ENCODE results near the gene IL1R1.

Gene IL1R1

GRCh38 chr2:102107741-102108070 is 34.8 kb upstream of the IL1R1 start:
- no peak overlapping the region for H2AFZ ChIP-seq (ENCODE audit: low read depth, low read length)
- no peak for DNase-seq

GRCh38 chr2:102109016-102109415 is 33.5 kb upstream of the IL1R1 start:
- Histone ChIP-seq H2AFZ (ENCODE audit: low read depth, low read length) (no peak overlapping the region), H3K4me2 (ENCODE audit: insufficient read depth, low read length) (no peak overlapping the region), H3K4me3 (ENCODE audit: low read depth in 1 of 2, low read length in 2 of 2) (no peak overlapping the region), H3K36me3 (ENCODE audit: insufficient read depth, low read length) (no peaks in the 10 kb centered on the region), H4K20me1 (ENCODE audit: insufficient read depth, low read length) (no peaks in the 10 kb centered on the region), H3K27me3 (ENCODE audit: insufficient read depth, low read length, poor library complexity) (no peaks in the 10 kb centered on the region), H3K79me2 (ENCODE audit: insufficient read depth, low read length) (no peaks in the 10 kb centered on the region), H3K9me3 (ENCODE audit: insufficient read depth, low read length, severe bottlenecking) (no peaks in the 10 kb centered on the region), H3K27ac (ENCODE audit: low read length) (no peak overlapping the region), H3K9ac (ENCODE audit: low read depth, low read length) (no peak overlapping the region), H3K4me1 (ENCODE audit: insufficient read depth, low read length) (no peaks in the 10 kb centered on the region)
- no peak for TF ChIP-seq EZH2 (IDR thresholded peaks at IDR 0.05; ENCODE audit: borderline replicate concordance, low read depth, low read length, severe bottlenecking)
- no peak for TF ChIP-seq CTCF (IDR thresholded peaks at IDR 0.05; ENCODE audit: borderline replicate concordance, extremely low read depth, low read length, poor library complexity, severe bottlenecking)
- DNase-seq, result no peak
- ATAC-seq (ENCODE audit: insufficient read depth, low read depth), result no peak

More at GRCh38 chr2:102107741-102108070, 34.8 kb upstream of the IL1R1 start:
- Histone ChIP-seq H3K79me2 (ENCODE audit: insufficient read depth, low read length) (no peaks in the 10 kb centered on the region), H3K4me2 (ENCODE audit: insufficient read depth, low read length) (no peak overlapping the region), H4K20me1 (ENCODE audit: insufficient read depth, low read length) (no peaks in the 10 kb centered on the region), H3K9me3 (ENCODE audit: insufficient read depth, low read length, severe bottlenecking) (no peaks in the 10 kb centered on the region), H3K9ac (ENCODE audit: low read depth, low read length) (no peak overlapping the region), H3K36me3 (ENCODE audit: insufficient read depth, low read length) (no peaks in the 10 kb centered on the region), H3K4me3 (ENCODE audit: low read depth in 1 of 2, low read length in 2 of 2) (no peak overlapping the region), H3K4me1 (ENCODE audit: insufficient read depth, low read length) (no peaks in the 10 kb centered on the region), H3K27ac (ENCODE audit: low read length) (no peak overlapping the region), H3K27me3 (ENCODE audit: insufficient read depth, low read length, poor library complexity) (no peaks in the 10 kb centered on the region)
- no peak for TF ChIP-seq CTCF (IDR thresholded peaks at IDR 0.05; ENCODE audit: borderline replicate concordance, extremely low read depth, low read length, poor library complexity, severe bottlenecking)
- no peak for TF ChIP-seq EZH2 (IDR thresholded peaks at IDR 0.05; ENCODE audit: borderline replicate concordance, low read depth, low read length, severe bottlenecking)
- ATAC-seq (ENCODE audit: insufficient read depth, low read depth), result no peak

- Histone ChIP-seq H2AFZ (ENCODE audit: low read depth, low read length) (no peak overlapping the region), H3K79me2 (ENCODE audit: insufficient read depth, low read length) (no peaks in the 10 kb centered on the region), H3K27me3 (ENCODE audit: insufficient read depth, low read length, poor library complexity) (no peaks in the 10 kb centered on the region), H3K27ac (ENCODE audit: low read length) (no peak overlapping the region), H3K36me3 (ENCODE audit: insufficient read depth, low read length) (no peaks in the 10 kb centered on the region), H3K4me3 (ENCODE audit: low read depth in 1 of 2, low read length in 2 of 2) (no peak overlapping the region), H3K9me3 (ENCODE audit: insufficient read depth, low read length, severe bottlenecking) (no peaks in the 10 kb centered on the region), H4K20me1 (ENCODE audit: insufficient read depth, low read length) (no peaks in the 10 kb centered on the region), H3K4me1 (ENCODE audit: insufficient read depth, low read length) (no peaks in the 10 kb centered on the region), H3K9ac (ENCODE audit: low read depth, low read length) (no peak overlapping the region), H3K4me2 (ENCODE audit: insufficient read depth, low read length) (no peak overlapping the region)
- TF ChIP-seq CTCF (IDR thresholded peaks at IDR 0.05; ENCODE audit: borderline replicate concordance, extremely low read depth, low read length, poor library complexity, severe bottlenecking) (no peak), EZH2 (IDR thresholded peaks at IDR 0.05; ENCODE audit: borderline replicate concordance, low read depth, low read length, severe bottlenecking) (no peak)
- ATAC-seq (ENCODE audit: insufficient read depth, low read depth), result no peak
- DNase-seq, result no peak
Measured at GRCh38 chr2:102110171-102110570, 32.4 kb upstream of the IL1R1 start.

Data from DND-41 (cell line).